Retinal pigment epithelial cell (primary cell): Measurements from ENCODE around the gene DIS3L2.

ENCODE experiments used
- DNase-seq: peaks from one replicate; pipeline ENCODE4 v3.0.0-alpha.2; 2010; ENCODE audit warnings: low read depth
- H3K4me3 ChIP-seq: 2 replicates; pipeline ENCODE4 v1.5.1; 2011; ENCODE audit warnings: mild to moderate bottlenecking, low read length, control low read depth, moderate library complexity
- CTCF ChIP-seq: conservative IDR thresholded peaks from 2 replicates; pipeline ENCODE4 v1.5.1; 2011; ENCODE audit warnings: low read depth, low read length, control low read depth, inconsistent platforms

Gene DIS3L2

GRCh38 chr2:232260075-232260474 lies 298.6 kb downstream of the DIS3L2 start:
- no peak for TF ChIP-seq CTCF
- H3K4me3 ChIP-seq: no peak overlapping the region
- DNase-seq: peak; percentile 58

GRCh38 chr2:232261776-232262175 lies 300.3 kb downstream of the DIS3L2 start:
- TF ChIP-seq CTCF: no peak
- DNase-seq: no peak
- no peak overlapping the region for H3K4me3 ChIP-seq

GRCh38 chr2:232263295-232263694 lies 301.8 kb downstream of the DIS3L2 start:
- DNase-seq: no peak
- no peak overlapping the region for H3K4me3 ChIP-seq
- no peak for TF ChIP-seq CTCF

- no peak for DNase-seq
- H3K4me3 ChIP-seq: no peak overlapping the region
- no peak for TF ChIP-seq CTCF
Observed at GRCh38 chr2:232264081-232264480, 302.6 kb downstream of the DIS3L2 start.

GRCh38 chr2:232265329-232265728 lies 303.8 kb downstream of the DIS3L2 start:
- no peak for TF ChIP-seq CTCF
- no peak overlapping the region for H3K4me3 ChIP-seq
- no peak for DNase-seq

GRCh38 chr2:232268636-232269165 lies 307.2 kb downstream of the DIS3L2 start:
- H3K4me3 ChIP-seq: no peak overlapping the region
- DNase-seq: no peak
- no peak for TF ChIP-seq CTCF

- no peak for DNase-seq
- TF ChIP-seq CTCF: no peak
- no peak overlapping the region for H3K4me3 ChIP-seq
Observed at GRCh38 chr2:232269867-232270266, 308.4 kb downstream of the DIS3L2 start.
